SK-N-SH treated with all-trans-retinoic acid at 6 μM for 48 hours (cell line): ENCODE data around the gene NUMB.

Source experiments
- ATAC-seq: fragments of 200-7000 bp; cut with Tn5 transposase; 3 replicates; pipeline ENCODE4 v1.9.1; 2020; ENCODE audit warnings: mild to moderate bottlenecking, moderate library complexity
- ARNTL ChIP-seq: fragments of 450-650 bp; formaldehyde crosslinking; IDR thresholded peaks from 2 replicates; pipeline ENCODE4 v1.5.0; 2020; ENCODE audit warnings: low read depth, mild to moderate bottlenecking, moderate library complexity, borderline replicate concordance
- BACH2 ChIP-seq: fragments of 250-450 bp; sonication (Bioruptor Pico); IDR thresholded peaks from 2 replicates; pipeline ENCODE4 v1.9.0; 2021; ENCODE audit warnings: mild to moderate bottlenecking, borderline replicate concordance
- CSDC2 ChIP-seq: fragments of 250-450 bp; sonication (Bioruptor Pico); IDR thresholded peaks from 2 replicates; pipeline ENCODE4 v1.5.0; 2020; ENCODE audit warnings: mild to moderate bottlenecking, moderate library complexity
- ESRRG ChIP-seq: fragments of 250-450 bp; sonication (Bioruptor Pico); IDR thresholded peaks from 2 replicates; pipeline ENCODE4 v1.6.1; 2021; ENCODE audit warnings: mild to moderate bottlenecking
- GLIS3 ChIP-seq: fragments of 250-450 bp; sonication (Bioruptor Pico); IDR thresholded peaks from 2 replicates; pipeline ENCODE4 v1.5.0; 2020; ENCODE audit warnings: mild to moderate bottlenecking, moderate library complexity
- ISL1 ChIP-seq: fragments of 250-450 bp; sonication (Bioruptor Pico); IDR thresholded peaks from 2 replicates; pipeline ENCODE4 v2.1.2; 2022; ENCODE audit warnings: mild to moderate bottlenecking, moderate library complexity
- OSR1 ChIP-seq: fragments of 250-450 bp; sonication (Bioruptor Pico); IDR thresholded peaks from 2 replicates; pipeline ENCODE4 v1.8.0; 2022; ENCODE audit warnings: moderate library complexity, mild to moderate bottlenecking, inconsistent platforms
- PATZ1 ChIP-seq: fragments of 250-450 bp; sonication (Bioruptor Pico); IDR thresholded peaks from 2 replicates; pipeline ENCODE4 v1.8.0; 2020; ENCODE audit warnings: mild to moderate bottlenecking, moderate library complexity, borderline replicate concordance
- POU6F1 ChIP-seq: fragments of 250-450 bp; sonication (Bioruptor Pico); IDR thresholded peaks from 2 replicates; pipeline ENCODE4 v1.8.0; 2021; ENCODE audit warnings: low read depth, mild to moderate bottlenecking, moderate library complexity, borderline replicate concordance
- RARB ChIP-seq: fragments of 250-450 bp; sonication (Bioruptor Pico); IDR thresholded peaks from 2 replicates; pipeline ENCODE4 v1.8.0; 2021; ENCODE audit warnings: mild to moderate bottlenecking, moderate library complexity
- TCF4 ChIP-seq: fragments of 250-450 bp; sonication (Bioruptor Pico); IDR thresholded peaks from 2 replicates; pipeline ENCODE4 v1.8.0; 2021; ENCODE audit warnings: mild to moderate bottlenecking, moderate library complexity, borderline replicate concordance
- TOX ChIP-seq: fragments of 250-450 bp; sonication (Bioruptor Pico); IDR thresholded peaks from 2 replicates; pipeline ENCODE4 v1.8.0; 2021; ENCODE audit warnings: mild to moderate bottlenecking, moderate library complexity, borderline replicate concordance
- ZC3H10 ChIP-seq: fragments of 250-450 bp; sonication (Bioruptor Pico); IDR thresholded peaks from 2 replicates; pipeline ENCODE4 v1.5.1; 2021; ENCODE audit warnings: mild to moderate bottlenecking, moderate library complexity
- ZFP3 ChIP-seq: fragments of 250-450 bp; sonication (Bioruptor Pico); IDR thresholded peaks from 2 replicates; pipeline ENCODE4 v1.5.0; 2020; ENCODE audit warnings: mild to moderate bottlenecking, moderate library complexity
- ZNF565 ChIP-seq: fragments of 450-650 bp; formaldehyde crosslinking; conservative IDR thresholded peaks from 2 replicates; pipeline ENCODE4 v1.5.0; 2020; ENCODE audit warnings: low read depth, mild to moderate bottlenecking, moderate library complexity
- ZNF70 ChIP-seq: fragments of 450-650 bp; formaldehyde crosslinking; IDR thresholded peaks from 2 replicates; pipeline ENCODE4 v1.5.0; 2020; ENCODE audit warnings: mild to moderate bottlenecking, moderate library complexity
- TF ChIP-seq, protein P1 (sequence below): fragments of 250-450 bp; sonication (Bioruptor Pico); IDR thresholded peaks from 2 replicates; pipeline ENCODE4 v1.5.0; 2020; ENCODE audit warnings: mild to moderate bottlenecking, moderate library complexity
- TF ChIP-seq, protein P2 (sequence below): fragments of 250-450 bp; sonication (Bioruptor Pico); IDR thresholded peaks from 2 replicates; pipeline ENCODE4 v1.5.1; 2021; ENCODE audit warnings: mild to moderate bottlenecking, moderate library complexity

The NUMB gene

DNA sequence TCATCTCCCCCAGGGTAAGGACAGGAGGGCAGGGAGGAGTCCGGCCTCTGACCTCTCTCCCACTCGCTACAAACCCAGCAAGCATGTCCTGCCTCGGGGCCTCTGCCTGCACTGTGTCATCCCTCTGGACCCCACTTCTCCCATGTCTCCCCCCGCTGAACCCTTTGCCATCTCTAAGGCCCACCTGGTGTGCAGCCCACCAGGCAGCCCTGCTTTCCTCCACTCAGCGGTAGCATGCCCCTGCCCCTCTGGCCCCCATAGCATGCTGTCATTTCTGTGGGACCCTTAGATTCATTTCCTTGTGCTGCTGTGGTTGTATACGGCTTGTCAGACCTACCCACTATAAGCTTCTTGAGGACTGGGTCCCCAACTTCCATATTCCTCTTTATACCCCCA lies 203.3 kb downstream of the NUMB start:
- no peak for ATAC-seq
- no peak for TF ChIP-seq BACH2 (CRISPR knock-in tag)
- no peak for TF ChIP-seq ZNF565 (CRISPR knock-in tag)
- no peak for TF ChIP-seq ZFP3 (CRISPR knock-in tag)
- TF ChIP-seq, protein P1, sequence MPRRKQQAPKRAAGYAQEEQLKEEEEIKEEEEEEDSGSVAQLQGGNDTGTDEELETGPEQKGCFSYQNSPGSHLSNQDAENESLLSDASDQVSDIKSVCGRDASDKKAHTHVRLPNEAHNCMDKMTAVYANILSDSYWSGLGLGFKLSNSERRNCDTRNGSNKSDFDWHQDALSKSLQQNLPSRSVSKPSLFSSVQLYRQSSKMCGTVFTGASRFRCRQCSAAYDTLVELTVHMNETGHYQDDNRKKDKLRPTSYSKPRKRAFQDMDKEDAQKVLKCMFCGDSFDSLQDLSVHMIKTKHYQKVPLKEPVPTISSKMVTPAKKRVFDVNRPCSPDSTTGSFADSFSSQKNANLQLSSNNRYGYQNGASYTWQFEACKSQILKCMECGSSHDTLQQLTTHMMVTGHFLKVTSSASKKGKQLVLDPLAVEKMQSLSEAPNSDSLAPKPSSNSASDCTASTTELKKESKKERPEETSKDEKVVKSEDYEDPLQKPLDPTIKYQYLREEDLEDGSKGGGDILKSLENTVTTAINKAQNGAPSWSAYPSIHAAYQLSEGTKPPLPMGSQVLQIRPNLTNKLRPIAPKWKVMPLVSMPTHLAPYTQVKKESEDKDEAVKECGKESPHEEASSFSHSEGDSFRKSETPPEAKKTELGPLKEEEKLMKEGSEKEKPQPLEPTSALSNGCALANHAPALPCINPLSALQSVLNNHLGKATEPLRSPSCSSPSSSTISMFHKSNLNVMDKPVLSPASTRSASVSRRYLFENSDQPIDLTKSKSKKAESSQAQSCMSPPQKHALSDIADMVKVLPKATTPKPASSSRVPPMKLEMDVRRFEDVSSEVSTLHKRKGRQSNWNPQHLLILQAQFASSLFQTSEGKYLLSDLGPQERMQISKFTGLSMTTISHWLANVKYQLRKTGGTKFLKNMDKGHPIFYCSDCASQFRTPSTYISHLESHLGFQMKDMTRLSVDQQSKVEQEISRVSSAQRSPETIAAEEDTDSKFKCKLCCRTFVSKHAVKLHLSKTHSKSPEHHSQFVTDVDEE (CRISPR knock-in tag), result no peak
- TF ChIP-seq POU6F1 (CRISPR knock-in tag), result no peak
- no peak for TF ChIP-seq GLIS3 (CRISPR knock-in tag)
- TF ChIP-seq, protein P2, sequence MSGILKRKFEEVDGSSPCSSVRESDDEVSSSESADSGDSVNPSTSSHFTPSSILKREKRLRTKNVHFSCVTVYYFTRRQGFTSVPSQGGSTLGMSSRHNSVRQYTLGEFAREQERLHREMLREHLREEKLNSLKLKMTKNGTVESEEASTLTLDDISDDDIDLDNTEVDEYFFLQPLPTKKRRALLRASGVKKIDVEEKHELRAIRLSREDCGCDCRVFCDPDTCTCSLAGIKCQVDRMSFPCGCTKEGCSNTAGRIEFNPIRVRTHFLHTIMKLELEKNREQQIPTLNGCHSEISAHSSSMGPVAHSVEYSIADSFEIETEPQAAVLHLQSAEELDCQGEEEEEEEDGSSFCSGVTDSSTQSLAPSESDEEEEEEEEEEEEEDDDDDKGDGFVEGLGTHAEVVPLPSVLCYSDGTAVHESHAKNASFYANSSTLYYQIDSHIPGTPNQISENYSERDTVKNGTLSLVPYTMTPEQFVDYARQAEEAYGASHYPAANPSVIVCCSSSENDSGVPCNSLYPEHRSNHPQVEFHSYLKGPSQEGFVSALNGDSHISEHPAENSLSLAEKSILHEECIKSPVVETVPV (CRISPR knock-in tag), result no peak
- no peak for TF ChIP-seq RARB (CRISPR knock-in tag)
- TF ChIP-seq TOX, result no peak
- TF ChIP-seq TCF4 (CRISPR knock-in tag), result no peak
- TF ChIP-seq ISL1, result no peak
- no peak for TF ChIP-seq CSDC2
- TF ChIP-seq PATZ1, result no peak
- no peak for TF ChIP-seq ARNTL (CRISPR knock-in tag)
- no peak for TF ChIP-seq ZNF70 (CRISPR knock-in tag)
- TF ChIP-seq, all 23 proteins: peak for 0

GRCh38 chr14:73254247-73255004 lies 203.9 kb downstream of the NUMB start:
- no peak for TF ChIP-seq GLIS3 (CRISPR knock-in tag)
- TF ChIP-seq BACH2 (CRISPR knock-in tag), result no peak
- no peak for TF ChIP-seq ZC3H10 (CRISPR knock-in tag)
- TF ChIP-seq ESRRG, result no peak
- TF ChIP-seq OSR1 (CRISPR knock-in tag), result no peak
- no peak for TF ChIP-seq ARNTL (CRISPR knock-in tag)
- TF ChIP-seq, protein P2 (CRISPR knock-in tag), result no peak
- no peak for ATAC-seq

GRCh38 chr14:73253721-73254120 lies 204.6 kb downstream of the NUMB start:
- no peak for ATAC-seq
- TF ChIP-seq POU6F1 (CRISPR knock-in tag), result no peak
